K562 (cell line): Measurements from ENCODE around the gene ASIP. TPM values are rescaled to one million over a fixed set of nuclear protein-coding genes. Genes with fewer than 3 reads are reported as not detected.

Experiments used
- BCLAF1 ChIP-seq, 2 experiments: fragments of 450-650 bp in 1 of 2; IDR thresholded peaks; 2 replicates each; pipeline ENCODE4 v1.6.1; 2011 to 2017; ENCODE audit warnings: low read depth in 2 of 2, antibody characterized with exemption in 1 of 2, borderline replicate concordance in 1 of 2, low read length in 1 of 2, mild to moderate bottlenecking in 1 of 2, mixed read lengths in 1 of 2; ENCODE audit not compliant: control insufficient read depth in 1 of 2
- BHLHE40 ChIP-seq: IDR thresholded peaks from 2 replicates; pipeline ENCODE4 v1.6.1; 2011; ENCODE audit warnings: low read length, improper control_type of control experiment
- CBX2 ChIP-seq: fragments of 200-600 bp; sonication (generic); IDR thresholded peaks from one replicate; pipeline ENCODE4 v1.6.1; 2012; ENCODE audit warnings: mild to moderate bottlenecking, low read length, inconsistent platforms; ENCODE audit not compliant: insufficient read depth, poor library complexity, severe bottlenecking
- CUX1 ChIP-seq: fragments of 200-800 bp; sonication (Bioruptor generic); IDR thresholded peaks from 2 replicates; pipeline ENCODE4 v1.6.1; 2016; ENCODE audit warnings: missing genetic modification characterization, missing compliant biosample characterization
- DPF2 ChIP-seq: fragments of 450-650 bp; IDR thresholded peaks from 2 replicates; pipeline ENCODE4 v1.6.1; 2016
- EP300 ChIP-seq: IDR thresholded peaks from 2 replicates; pipeline ENCODE4 v1.6.1; 2012; ENCODE audit warnings: low read length, improper control_type of control experiment
- KDM1A ChIP-seq, 2 experiments: fragments of 450-650 bp; IDR thresholded peaks; 2 replicates each; pipeline ENCODE4 v1.6.1; 2016; ENCODE audit warnings: mild to moderate bottlenecking in 2 of 2
- MTF1 ChIP-seq: fragments of 250-450 bp; sonication (Bioruptor Pico); IDR thresholded peaks from 2 replicates; pipeline ENCODE4 v1.9.0; 2021; ENCODE audit warnings: moderate library complexity, mild to moderate bottlenecking, inconsistent platforms, borderline replicate concordance
- NR0B1 ChIP-seq: fragments of 450-650 bp; IDR thresholded peaks from one replicate; pipeline ENCODE4 v1.6.1; 2018; ENCODE audit warnings: mild to moderate bottlenecking, moderate library complexity; ENCODE audit not compliant: partially characterized antibody
- TEAD1 ChIP-seq, 2 experiments: fragments of 450-650 bp in 1 of 2; sonication (generic) in 1 of 2; formaldehyde crosslinking; IDR thresholded peaks; 2 replicates each; pipeline versions ENCODE4 v1.4.0 to v1.8.0; 2020 to 2022; ENCODE audit warnings: mild to moderate bottlenecking in 2 of 2, missing genetic modification reagents in 1 of 2
- UBTF ChIP-seq, 2 experiments: IDR thresholded peaks; 2 replicates each; pipeline ENCODE4 v1.6.1; 2012; ENCODE audit warnings: improper control_type of control experiment in 2 of 2, low read depth in 2 of 2, low read length in 2 of 2, borderline replicate concordance in 1 of 2
- polyA plus RNA-seq, 8 experiments: library from polyadenylated mRNA; depleted of rRNA in 4 of 8; stranded (reverse) in 5 of 8; unstranded in 3 of 8; fragments of >200 nt; fragmentation: Nextera tagmentation in 2 of 8; fragmentation: Illumina TruSeq in 1 of 8; extraction: Ambion mirVana in 2 of 8; extraction: Trizol in 1 of 8; gene quantifications; 2 replicates each; pipeline versions ENCODE4 v1.2.1 to v1.2.3, GENCODE V29; 2011 to 2014; ENCODE audit warnings: inconsistent platforms in 1 of 8, missing spikeins in 1 of 8
- total RNA-seq, 7 experiments: library from RNA; depleted of rRNA in 6 of 7; stranded (reverse); fragments of >200 nt in 6 of 7; fragmentation: Illumina TruSeq in 2 of 7; extraction: Trizol in 2 of 7; gene quantifications; 2 replicates each; pipeline versions ENCODE4 v1.2.1 to v1.2.3, GENCODE V29; 2011 to 2021; ENCODE audit warnings: low replicate concordance in 1 of 7

ASIP gene
- total and polyA plus RNA-seq, 9 of the 15 experiments (the other 6 are each of a cell fraction or from before 2014, with no cell fraction given), result not detected

GRCh38 chr20:34215711-34216381, 25.4 kb upstream of the ASIP start (continued):
- TF ChIP-seq CUX1 (no peak), NR0B1 (no peak), KDM1A (IDR thresholded peaks at IDR 0.05) (no peak), MTF1 (CRISPR knock-in tag) (no peak), CBX2 (no peak), EP300 (no peak), BHLHE40 (no peak), UBTF (IDR thresholded peaks at IDR 0.05; ENCODE audit: borderline replicate concordance in 1 of 2, low read depth in 2 of 2, low read length in 2 of 2) (0 out of 4 replicates have a peak, but pooled peaks of 1 of the 2 experiments have one; percentile 45), BCLAF1 (IDR thresholded peaks at IDR 0.05; ENCODE audit: borderline replicate concordance in 1 of 2, control insufficient read depth in 1 of 2, low read depth in 2 of 2, low read length in 1 of 2) (no peak), TEAD1 (CRISPR knock-in tag; IDR thresholded peaks at IDR 0.05) (no peak), DPF2 (0 out of 2 replicates have a peak, but pooled peaks have one; percentile 16)
